Measurements from ENCODE around the gene SIAH1.

DNA sequence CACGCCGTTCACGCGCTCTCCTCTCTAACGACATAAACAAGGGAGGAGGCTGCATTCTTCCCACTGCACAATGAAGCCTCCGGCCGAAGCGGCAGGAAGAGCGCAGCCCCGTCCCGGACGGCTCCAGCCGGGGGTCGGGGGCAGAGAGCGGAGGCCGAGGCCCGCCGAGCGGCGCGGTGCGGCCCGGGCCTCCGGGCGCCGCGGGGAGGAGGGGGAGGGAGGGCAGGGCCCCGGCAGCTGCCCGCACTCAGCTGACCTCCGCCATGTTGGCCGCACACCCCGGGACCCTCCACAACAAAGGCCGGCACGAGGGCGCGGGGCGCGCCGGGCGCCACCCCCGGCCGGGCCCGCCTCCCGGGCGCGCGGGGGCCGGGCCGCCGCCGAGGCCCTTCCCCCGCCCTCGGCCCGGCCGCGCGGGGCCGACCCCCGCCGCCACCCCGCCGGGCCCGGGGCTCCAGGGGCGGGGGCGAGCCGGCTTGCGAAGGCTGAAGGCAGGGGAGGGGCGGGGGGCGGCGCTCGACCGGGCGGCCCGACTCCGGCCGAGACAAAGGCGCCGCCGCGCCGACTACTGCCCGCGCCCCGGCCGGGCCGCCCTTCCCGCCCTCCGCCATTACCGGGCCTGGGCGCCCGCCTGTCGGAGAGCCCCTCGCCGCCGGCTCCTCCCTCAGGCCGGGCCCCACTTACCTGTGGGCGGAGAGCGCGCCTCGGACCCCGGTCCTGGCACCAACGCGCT lies 527 bp downstream of the SIAH1 start:
- TF ChIP-seq, protein P1, sequence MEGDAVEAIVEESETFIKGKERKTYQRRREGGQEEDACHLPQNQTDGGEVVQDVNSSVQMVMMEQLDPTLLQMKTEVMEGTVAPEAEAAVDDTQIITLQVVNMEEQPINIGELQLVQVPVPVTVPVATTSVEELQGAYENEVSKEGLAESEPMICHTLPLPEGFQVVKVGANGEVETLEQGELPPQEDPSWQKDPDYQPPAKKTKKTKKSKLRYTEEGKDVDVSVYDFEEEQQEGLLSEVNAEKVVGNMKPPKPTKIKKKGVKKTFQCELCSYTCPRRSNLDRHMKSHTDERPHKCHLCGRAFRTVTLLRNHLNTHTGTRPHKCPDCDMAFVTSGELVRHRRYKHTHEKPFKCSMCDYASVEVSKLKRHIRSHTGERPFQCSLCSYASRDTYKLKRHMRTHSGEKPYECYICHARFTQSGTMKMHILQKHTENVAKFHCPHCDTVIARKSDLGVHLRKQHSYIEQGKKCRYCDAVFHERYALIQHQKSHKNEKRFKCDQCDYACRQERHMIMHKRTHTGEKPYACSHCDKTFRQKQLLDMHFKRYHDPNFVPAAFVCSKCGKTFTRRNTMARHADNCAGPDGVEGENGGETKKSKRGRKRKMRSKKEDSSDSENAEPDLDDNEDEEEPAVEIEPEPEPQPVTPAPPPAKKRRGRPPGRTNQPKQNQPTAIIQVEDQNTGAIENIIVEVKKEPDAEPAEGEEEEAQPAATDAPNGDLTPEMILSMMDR (IDR thresholded peaks at IDR 0.05; ENCODE audit: insufficient read depth, low read length, poor library complexity, severe bottlenecking) = no peak
- no peak for TF ChIP-seq EZH2phosphoT487 (conservative IDR thresholded peaks at IDR 0.05; ENCODE audit: low read length)
